Neural cell (in vitro differentiated cells): ENCODE results near the gene BAIAP2L1. TPM values are rescaled to one million over a fixed set of nuclear protein-coding genes. Genes with fewer than 3 reads are reported as not detected.
A peak's percentile ranks its signal among the peaks of the same experiment; 100 is the strongest.

ENCODE experiments used
- H2AFZ ChIP-seq: fragments of 200-600, 300-800 bp; sonication (generic), shearing (Covaris generic); 2 replicates; pipeline ENCODE4 v1.6.0; 2014; ENCODE audit warnings: low read depth, mild to moderate bottlenecking, antibody characterized with exemption, low read length, moderate library complexity
- H3F3A ChIP-seq: fragments of 200-600 bp; shearing (Covaris generic); 2 replicates; pipeline ENCODE4 v1.6.1; 2016; ENCODE audit warnings: mild to moderate bottlenecking, moderate library complexity, mixed read lengths, antibody characterized with exemption, low read length; ENCODE audit not compliant: insufficient read depth, poor library complexity, severe bottlenecking
- H3K27ac ChIP-seq: fragments of 200-600, 300-800 bp; sonication (generic), shearing (Covaris generic); 2 replicates; pipeline ENCODE4 v1.5.1; 2014; ENCODE audit warnings: mild to moderate bottlenecking, low read length, moderate library complexity
- H3K27me3 ChIP-seq: fragments of 300-800, 200-600 bp; sonication (generic), shearing (Covaris generic); 2 replicates; pipeline ENCODE4 v1.6.0; 2014; ENCODE audit warnings: mild to moderate bottlenecking, low read depth, low read length, moderate library complexity; ENCODE audit not compliant: insufficient read depth
- H3K36me3 ChIP-seq: fragments of 300-800, 200-600 bp; sonication (generic), shearing (Covaris generic); 2 replicates; pipeline ENCODE4 v1.5.1; 2014; ENCODE audit warnings: mild to moderate bottlenecking, antibody characterized with exemption, low read length, moderate library complexity; ENCODE audit not compliant: insufficient read depth
- H3K4me2 ChIP-seq: fragments of 300-800, 200-600 bp; sonication (generic), shearing (Covaris generic); 2 replicates; pipeline ENCODE4 v1.6.0; 2014; ENCODE audit warnings: mild to moderate bottlenecking, low read length
- H3K4me3 ChIP-seq: fragments of 300-800, 200-600 bp; sonication (generic), shearing (Covaris generic); 2 replicates; pipeline ENCODE4 v1.5.1; 2014; ENCODE audit warnings: mild to moderate bottlenecking, low read length, moderate library complexity
- H3K79me2 ChIP-seq: fragments of 200-600 bp; shearing (Covaris generic); replicated peaks from 2 replicates; pipeline ENCODE4 v1.6.0; 2014; ENCODE audit warnings: mild to moderate bottlenecking, low read length, moderate library complexity; ENCODE audit not compliant: insufficient read depth
- H3K9ac ChIP-seq: fragments of 300-800, 200-600 bp; sonication (generic), shearing (Covaris generic); 2 replicates; pipeline ENCODE4 v1.6.1; 2016; ENCODE audit warnings: mild to moderate bottlenecking, low read length, mixed read lengths
- H3K9me2 ChIP-seq: fragments of 200-600 bp; shearing (Covaris generic); 2 replicates; pipeline ENCODE4 v1.6.1; 2016; ENCODE audit warnings: mild to moderate bottlenecking, low read length, mixed read lengths; ENCODE audit not compliant: insufficient read depth
- H3K9me3 ChIP-seq: fragments of 200-600, 300-800 bp; sonication (generic), shearing (Covaris generic); 2 replicates; pipeline ENCODE4 v1.6.1; 2016; ENCODE audit warnings: mild to moderate bottlenecking, mixed run types, low read length, moderate library complexity, mixed read lengths
- H4K20me1 ChIP-seq: fragments of 200-600 bp; shearing (Covaris generic); 2 replicates; pipeline ENCODE4 v1.6.1; 2016; ENCODE audit warnings: mild to moderate bottlenecking, mixed run types; ENCODE audit not compliant: insufficient read depth
- CTCF ChIP-seq: fragments of 450-650 bp; IDR thresholded peaks from 2 replicates; pipeline ENCODE4 v1.5.1; 2014; ENCODE audit warnings: antibody characterized with exemption, mild to moderate bottlenecking, moderate library complexity; ENCODE audit not compliant: poor library complexity, severe bottlenecking
- EP300 ChIP-seq: fragments of 450-650 bp; conservative IDR thresholded peaks from 2 replicates; pipeline ENCODE4 v1.6.1; 2014; ENCODE audit warnings: antibody characterized with exemption, mild to moderate bottlenecking, moderate library complexity; ENCODE audit not compliant: poor library complexity, severe bottlenecking
- EZH2 ChIP-seq: fragments of 200-600, 300-800 bp; shearing (Covaris generic), sonication (generic); IDR thresholded peaks from 2 replicates; pipeline ENCODE4 v1.6.1; 2014; ENCODE audit warnings: antibody characterized with exemption, low read length, borderline replicate concordance, mild to moderate bottlenecking; ENCODE audit not compliant: insufficient read depth, poor library complexity, severe bottlenecking
- MXI1 ChIP-seq: fragments of 450-650 bp; conservative IDR thresholded peaks from 2 replicates; pipeline ENCODE4 v1.6.1; 2014; ENCODE audit warnings: antibody characterized with exemption, mild to moderate bottlenecking; ENCODE audit not compliant: poor library complexity, severe bottlenecking
- POLR2AphosphoS5 ChIP-seq: IDR thresholded peaks from 2 replicates; pipeline ENCODE4 v1.6.1; 2012
- RAD21 ChIP-seq: fragments of 450-650 bp; conservative IDR thresholded peaks from 2 replicates; pipeline ENCODE4 v1.6.1; 2014; ENCODE audit warnings: antibody characterized with exemption, mild to moderate bottlenecking, moderate library complexity
- REST ChIP-seq: IDR thresholded peaks from 2 replicates; pipeline ENCODE4 v1.6.1; 2012; ENCODE audit warnings: borderline replicate concordance
- SMC3 ChIP-seq: fragments of 450-650 bp; conservative IDR thresholded peaks from 2 replicates; pipeline ENCODE4 v1.6.1; 2014; ENCODE audit warnings: antibody characterized with exemption, mild to moderate bottlenecking, moderate library complexity; ENCODE audit not compliant: poor library complexity
- TAF1 ChIP-seq: IDR thresholded peaks from 2 replicates; pipeline ENCODE4 v1.6.1; 2012; ENCODE audit warnings: low read depth
- polyA plus RNA-seq: library from polyadenylated mRNA; depleted of rRNA; stranded (reverse); fragments of >200 nt; gene quantifications from 2 replicates; pipeline ENCODE4 v1.2.3, GENCODE V29; 2014

BAIAP2L1 gene
- polyA plus RNA-seq, 1 donor from 2014 or later = not detected

- Histone ChIP-seq H3K79me2 (peaks cover 29% of the 10 kb centered on the region), H3K27ac (peak overlapping the region; percentile 49), H3K36me3 (no peaks in the 10 kb centered on the region), H3K27me3 (no peaks in the 10 kb centered on the region), H4K20me1 (no peaks in the 10 kb centered on the region), H3K4me3 (peak overlapping the region; percentile 99), H3K9me2 (no peaks in the 10 kb centered on the region), H3K9me3 (no peaks in the 10 kb centered on the region), H2AFZ (peak overlapping the region; percentile 90), H3F3A (no peaks in the 10 kb centered on the region), H3K4me2 (peak overlapping the region; percentile 91), H3K9ac (peak overlapping the region; percentile 83)
- TF ChIP-seq POLR2AphosphoS5 = no peak
- no peak for TF ChIP-seq REST
- no peak for TF ChIP-seq EZH2
- TF ChIP-seq SMC3 = no peak
- no peak for TF ChIP-seq MXI1
- no peak for TF ChIP-seq TAF1
- no peak for TF ChIP-seq EP300
- no peak for TF ChIP-seq RAD21
- TF ChIP-seq CTCF = no peak
Observed at GRCh38 chr7:98252425-98253054, 148.3 kb downstream of the BAIAP2L1 start.

GRCh38 chr7:98251601-98252424 is 149.1 kb downstream of the BAIAP2L1 start, which contains the start of gene TECPR1:
Gene TECPR1, minus strand, starts transcription at chr7:98252232. Its CDS starts 6,086 bp downstream, at chr7:98246146.
- TF ChIP-seq EZH2 (no peak), RAD21 (no peak), EP300 (no peak), MXI1 (peak; percentile 84), POLR2AphosphoS5 (peak; percentile 73), CTCF (peak; percentile 31), SMC3 (no peak), TAF1 (peak; percentile 24), REST (peak; percentile 14)
- Histone ChIP-seq H3K36me3 (no peaks in the 10 kb centered on the region), H3K27me3 (no peaks in the 10 kb centered on the region), H3K4me2 (peak within 1 kb of the TSS; percentile 99), H4K20me1 (no peaks in the 10 kb centered on the region), H3K9me3 (no peaks in the 10 kb centered on the region), H3K9ac (peak within 1 kb of the TSS; percentile 83), H3F3A (no peaks in the 10 kb centered on the region), H3K27ac (peak within 1 kb of the TSS; percentile 61), H3K79me2 (peaks cover 29% of the 10 kb centered on the region), H3K4me3 (peak within 1 kb of the TSS; percentile 99), H3K9me2 (no peaks in the 10 kb centered on the region), H2AFZ (peak within 1 kb of the TSS; percentile 91)
